T-helper 17 cell (primary cell): ENCODE measurements around the gene FRRS1. TPM values are rescaled to one million over a fixed set of nuclear protein-coding genes. Genes with fewer than 3 reads are reported as not detected.
A peak's percentile ranks its signal among the peaks of the same experiment; 100 is the strongest.

Source experiments
- ATAC-seq: fragments of 150-1000 bp; cut with Tn5 transposase; 2 replicates; pipeline ENCODE4 v1.10.0; 2021; ENCODE audit warnings: mild to moderate bottlenecking, moderate library complexity
- DNase-seq, 3 donors: peaks; one replicate each; pipeline versions ENCODE4 v3.0.0 to v3.0.0-alpha.2; 2020 to 2021
- H3K9me3 ChIP-seq: one replicate; pipeline ENCODE4 v1.7.0; 2013; ENCODE audit warnings: low read length, mild to moderate bottlenecking; ENCODE audit not compliant: control insufficient read depth, poor library complexity, severe bottlenecking
- H3K27ac Mint-ChIP-seq: one replicate; pipeline ENCODE4 v1.8.0; 2022; ENCODE audit warnings: mild to moderate bottlenecking, moderate library complexity, mixed read lengths
- H3K27me3 Mint-ChIP-seq: one replicate; pipeline ENCODE4 v1.8.0; 2022; ENCODE audit warnings: mixed read lengths
- H3K36me3 Mint-ChIP-seq: one replicate; pipeline ENCODE4 v1.8.0; 2022; ENCODE audit warnings: low read depth, mixed read lengths
- H3K4me1 Mint-ChIP-seq: one replicate; pipeline ENCODE4 v1.8.0; 2022; ENCODE audit warnings: mild to moderate bottlenecking, mixed read lengths
- H3K4me3 Mint-ChIP-seq: one replicate; pipeline ENCODE4 v1.8.0; 2022; ENCODE audit warnings: mild to moderate bottlenecking, moderate library complexity, mixed read lengths
- total RNA-seq, 4 donors: library from RNA in 2 of 4; stranded (reverse) in 2 of 4; gene quantifications; one replicate each; pipeline ENCODE4 v1.2.3 and lab custom pipeline; 2022 to 2026

Gene FRRS1
- total RNA-seq, 2 donors from 2014 or later, result 0.31 to 0.65 TPM

GRCh38 chr1:99782920-99783319 lies 16.5 kb upstream of the FRRS1 start:
- no peaks in the 10 kb centered on the region for H3K9me3 ChIP-seq
- ATAC-seq (no peak), DNase-seq (no peak)
- Mint-ChIP-seq H3K27me3 (peaks cover 21% of the 10 kb centered on the region), H3K27ac (no peak overlapping the region), H3K4me3 (no peak overlapping the region), H3K36me3 (no peaks in the 10 kb centered on the region), H3K4me1 (peaks cover 8% of the 10 kb centered on the region)

- Mint-ChIP-seq H3K36me3 (no peaks in the 10 kb centered on the region), H3K27me3 (peaks cover 25% of the 10 kb centered on the region), H3K4me1 (peaks cover 8% of the 10 kb centered on the region), H3K4me3 (no peak overlapping the region), H3K27ac (no peak overlapping the region)
- DNase-seq (no peak), ATAC-seq (no peak)
- no peaks in the 10 kb centered on the region for H3K9me3 ChIP-seq
Measured at GRCh38 chr1:99782397-99782796, 16.0 kb upstream of the FRRS1 start.

- ATAC-seq, result no peak
- no peaks in the 10 kb centered on the region for H3K36me3 Mint-ChIP-seq
- H3K27ac Mint-ChIP-seq, result no peak overlapping the region
- DNase-seq, result no peak
- peaks cover 6% of the 10 kb centered on the region for H3K4me1 Mint-ChIP-seq
- H3K27me3 Mint-ChIP-seq, result peaks cover 25% of the 10 kb centered on the region
- H3K9me3 ChIP-seq, result no peaks in the 10 kb centered on the region
- no peak overlapping the region for H3K4me3 Mint-ChIP-seq
Measured at GRCh38 chr1:99781798-99782197, 15.4 kb upstream of the FRRS1 start.

- no peaks in the 10 kb centered on the region for H3K36me3 Mint-ChIP-seq
- peaks cover 32% of the 10 kb centered on the region for H3K27me3 Mint-ChIP-seq
- H3K4me1 Mint-ChIP-seq, result no peaks in the 10 kb centered on the region
- ATAC-seq, result no peak
- no peak overlapping the region for H3K27ac Mint-ChIP-seq
- H3K4me3 Mint-ChIP-seq, result no peak overlapping the region
- no peak for DNase-seq
- no peaks in the 10 kb centered on the region for H3K9me3 ChIP-seq
Measured at GRCh38 chr1:99777752-99778151, 11.3 kb upstream of the FRRS1 start.

GRCh38 chr1:99776120-99776519 lies 9.7 kb upstream of the FRRS1 start:
- DNase-seq (no peak), ATAC-seq (no peak)
- H3K9me3 ChIP-seq, result no peaks in the 10 kb centered on the region
- peaks cover 26% of the 10 kb centered on the region for H3K27me3 Mint-ChIP-seq
- H3K27ac Mint-ChIP-seq, result no peak overlapping the region
- H3K36me3 Mint-ChIP-seq, result no peaks in the 10 kb centered on the region
- no peak overlapping the region for H3K4me3 Mint-ChIP-seq
- H3K4me1 Mint-ChIP-seq, result no peaks in the 10 kb centered on the region

GRCh38 chr1:99772809-99773208 lies 6.4 kb upstream of the FRRS1 start:
- Mint-ChIP-seq H3K27ac (no peak overlapping the region), H3K36me3 (peaks cover 2% of the 10 kb centered on the region), H3K4me3 (no peak overlapping the region), H3K27me3 (peaks cover 31% of the 10 kb centered on the region), H3K4me1 (no peaks in the 10 kb centered on the region)
- no peaks in the 10 kb centered on the region for H3K9me3 ChIP-seq
- DNase-seq (no peak), ATAC-seq (no peak)

GRCh38 chr1:99771513-99771918 lies 5.1 kb upstream of the FRRS1 start:
- Mint-ChIP-seq H3K4me1 (peaks cover 1% of the 10 kb centered on the region), H3K27me3 (peaks cover 28% of the 10 kb centered on the region), H3K4me3 (no peak overlapping the region), H3K27ac (no peak overlapping the region), H3K36me3 (peaks cover 2% of the 10 kb centered on the region)
- H3K9me3 ChIP-seq, result no peaks in the 10 kb centered on the region
- no peak for DNase-seq
- no peak for ATAC-seq

- H3K9me3 ChIP-seq, result no peaks in the 10 kb centered on the region
- peaks cover 9% of the 10 kb centered on the region for H3K4me1 Mint-ChIP-seq
- ATAC-seq (no peak), DNase-seq (no peak)
- no peak overlapping the region for H3K4me3 Mint-ChIP-seq
- peaks cover 26% of the 10 kb centered on the region for H3K27me3 Mint-ChIP-seq
- H3K27ac Mint-ChIP-seq, result peak overlapping the region; percentile 19
- H3K36me3 Mint-ChIP-seq, result peaks cover 2% of the 10 kb centered on the region
Measured at GRCh38 chr1:99768524-99769245, 2.2 kb upstream of the FRRS1 start.

GRCh38 chr1:99768104-99768503 lies 1.7 kb upstream of the FRRS1 start:
- ATAC-seq, result no peak
- H3K4me3 Mint-ChIP-seq, result no peak overlapping the region
- peaks cover 26% of the 10 kb centered on the region for H3K27me3 Mint-ChIP-seq
- peak overlapping the region; percentile 19 for H3K27ac Mint-ChIP-seq
- H3K9me3 ChIP-seq, result no peaks in the 10 kb centered on the region
- H3K4me1 Mint-ChIP-seq, result peaks cover 9% of the 10 kb centered on the region
- DNase-seq, result no peak
- H3K36me3 Mint-ChIP-seq, result peaks cover 2% of the 10 kb centered on the region

GRCh38 chr1:99764909-99765308 lies 1.5 kb downstream of the FRRS1 start:
- no peaks in the 10 kb centered on the region for H3K9me3 ChIP-seq
- peaks cover 29% of the 10 kb centered on the region for H3K27me3 Mint-ChIP-seq
- no peak overlapping the region for H3K27ac Mint-ChIP-seq
- peak overlapping the region; percentile 28 for H3K4me3 Mint-ChIP-seq
- ATAC-seq (no peak), DNase-seq (no peak)
- H3K36me3 Mint-ChIP-seq, result no peaks in the 10 kb centered on the region
- peaks cover 10% of the 10 kb centered on the region for H3K4me1 Mint-ChIP-seq

- peaks cover 10% of the 10 kb centered on the region for H3K4me1 Mint-ChIP-seq
- DNase-seq (no peak), ATAC-seq (no peak)
- no peaks in the 10 kb centered on the region for H3K9me3 ChIP-seq
- H3K4me3 Mint-ChIP-seq, result no peak overlapping the region
- H3K36me3 Mint-ChIP-seq, result no peaks in the 10 kb centered on the region
- no peak overlapping the region for H3K27ac Mint-ChIP-seq
- peaks cover 26% of the 10 kb centered on the region for H3K27me3 Mint-ChIP-seq
Measured at GRCh38 chr1:99764439-99764838, 2.0 kb downstream of the FRRS1 start.

- Mint-ChIP-seq H3K27ac (no peak overlapping the region), H3K27me3 (peaks cover 22% of the 10 kb centered on the region), H3K4me1 (peaks cover 10% of the 10 kb centered on the region), H3K36me3 (no peaks in the 10 kb centered on the region), H3K4me3 (no peak overlapping the region)
- no peaks in the 10 kb centered on the region for H3K9me3 ChIP-seq
- ATAC-seq (no peak), DNase-seq (no peak)
Measured at GRCh38 chr1:99763956-99764355, 2.5 kb downstream of the FRRS1 start.

- H3K9me3 ChIP-seq, result no peaks in the 10 kb centered on the region
- no peak overlapping the region for H3K27ac Mint-ChIP-seq
- no peaks in the 10 kb centered on the region for H3K36me3 Mint-ChIP-seq
- no peak overlapping the region for H3K4me3 Mint-ChIP-seq
- no peak for ATAC-seq
- DNase-seq, result no peak
- H3K27me3 Mint-ChIP-seq, result peaks cover 16% of the 10 kb centered on the region
- H3K4me1 Mint-ChIP-seq, result peaks cover 13% of the 10 kb centered on the region
Measured at GRCh38 chr1:99761774-99762173, 4.7 kb downstream of the FRRS1 start.

GRCh38 chr1:99759518-99760160 lies 6.8 kb downstream of the FRRS1 start:
- Mint-ChIP-seq H3K27me3 (peaks cover 12% of the 10 kb centered on the region), H3K4me3 (no peak overlapping the region), H3K4me1 (peaks cover 4% of the 10 kb centered on the region), H3K36me3 (no peaks in the 10 kb centered on the region), H3K27ac (no peak overlapping the region)
- H3K9me3 ChIP-seq, result no peaks in the 10 kb centered on the region
- DNase-seq (no peak), ATAC-seq (no peak)
